Measurements from ENCODE around the gene FRMD4B. TPM values are rescaled to one million over a fixed set of nuclear protein-coding genes. Genes with fewer than 3 reads are reported as not detected.

Gene FRMD4B
- total and polyA plus RNA-seq, 2 experiments from 2014 or later, result 6.4 to 12.8 TPM

- no peak overlapping the region for H3K27ac ChIP-seq (ENCODE audit: low read depth)
- H3K4me1 Mint-ChIP-seq, result peaks cover 4% of the 10 kb centered on the region; the same call in 2 of the 3 replicates
- no peaks in the 10 kb centered on the region for H3K27me3 ChIP-seq (ENCODE audit: insufficient read depth)
- no peaks in the 10 kb centered on the region for H3K36me3 Mint-ChIP-seq (ENCODE audit: low read depth)
- H3K36me3 ChIP-seq (ENCODE audit: insufficient read depth), result no peaks in the 10 kb centered on the region
- no peaks in the 10 kb centered on the region for H3K9me3 Mint-ChIP-seq
- no peak for DNase-seq (ENCODE audit: low spot score)
- no peaks in the 10 kb centered on the region for H3K79me2 ChIP-seq (replicated peaks; ENCODE audit: insufficient read depth)
- no peak overlapping the region for H2AFZ ChIP-seq
- H4K20me1 ChIP-seq (replicated peaks; ENCODE audit: insufficient read depth), result no peaks in the 10 kb centered on the region
- ATAC-seq, result no peak
- no peaks in the 10 kb centered on the region for H3K27me3 Mint-ChIP-seq (ENCODE audit: insufficient read depth, low read depth, poor library complexity)
- H3K9me2 ChIP-seq (ENCODE audit: insufficient read depth), result no peaks in the 10 kb centered on the region
- no peak overlapping the region for H3K4me2 ChIP-seq
- H3K27ac Mint-ChIP-seq, result no peak overlapping the region
- H3K4me3 Mint-ChIP-seq, result no peak overlapping the region
- peaks cover 4% of the 10 kb centered on the region; the same call in 1 of the 2 replicates for H3K4me1 ChIP-seq (ENCODE audit: insufficient read depth)
- no peak overlapping the region for H3K4me3 ChIP-seq
- TF ChIP-seq EZH2 (IDR thresholded peaks at IDR 0.05; ENCODE audit: low read depth, unreplicated experiment) (no peak), CREB1 (CRISPR knock-in tag; IDR thresholded peaks at IDR 0.05; ENCODE audit: low read depth) (no peak), ZNF114 (CRISPR knock-in tag; IDR thresholded peaks at IDR 0.05) (no peak), ZNF331 (CRISPR knock-in tag; IDR thresholded peaks at IDR 0.05; ENCODE audit: low read depth) (no peak)
- no peaks in the 10 kb centered on the region for H3F3A ChIP-seq (replicated peaks; ENCODE audit: low read depth)
Observed at GRCh38 chr3:69319652-69320051, 66.2 kb downstream of the FRMD4B start.

GRCh38 chr3:69318410-69318809 lies 67.5 kb downstream of the FRMD4B start:
- no peak for ATAC-seq
- Histone ChIP-seq H3K9me2 (ENCODE audit: insufficient read depth) (no peaks in the 10 kb centered on the region), H3K79me2 (replicated peaks; ENCODE audit: insufficient read depth) (no peaks in the 10 kb centered on the region), H2AFZ (no peak overlapping the region), H4K20me1 (replicated peaks; ENCODE audit: insufficient read depth) (no peaks in the 10 kb centered on the region), H3F3A (replicated peaks; ENCODE audit: low read depth) (no peaks in the 10 kb centered on the region), H3K4me3 (no peak overlapping the region), H3K27ac (ENCODE audit: low read depth) (no peak overlapping the region), H3K27me3 (ENCODE audit: insufficient read depth) (no peaks in the 10 kb centered on the region), H3K4me2 (no peak overlapping the region), H3K36me3 (ENCODE audit: insufficient read depth) (no peaks in the 10 kb centered on the region), H3K4me1 (ENCODE audit: insufficient read depth) (peaks cover 4% of the 10 kb centered on the region; the same call in 1 of the 2 replicates)
- no peak overlapping the region for H3K27ac Mint-ChIP-seq
- no peak for DNase-seq (ENCODE audit: low spot score)
- no peaks in the 10 kb centered on the region for H3K36me3 Mint-ChIP-seq (ENCODE audit: low read depth)
- no peaks in the 10 kb centered on the region for H3K27me3 Mint-ChIP-seq (ENCODE audit: insufficient read depth, low read depth, poor library complexity)
- H3K4me1 Mint-ChIP-seq, result peaks cover 4% of the 10 kb centered on the region; the same call in 2 of the 3 replicates
- H3K9me3 Mint-ChIP-seq, result no peaks in the 10 kb centered on the region
- no peak overlapping the region for H3K4me3 Mint-ChIP-seq
- TF ChIP-seq ZNF331 (CRISPR knock-in tag; IDR thresholded peaks at IDR 0.05; ENCODE audit: low read depth) (no peak), JUNB (IDR thresholded peaks at IDR 0.05; ENCODE audit: unreplicated experiment) (no peak), POLR2AphosphoS5 (IDR thresholded peaks at IDR 0.05; ENCODE audit: low read depth) (no peak), STAT1 (IDR thresholded peaks at IDR 0.05; ENCODE audit: unreplicated experiment) (no peak), CTCF (conservative IDR thresholded peaks at IDR 0.05; ENCODE audit: low read depth in 2 of 2) (no peak), CREB1 (CRISPR knock-in tag; IDR thresholded peaks at IDR 0.05; ENCODE audit: low read depth) (no peak), ZNF114 (CRISPR knock-in tag; IDR thresholded peaks at IDR 0.05) (no peak), REST (IDR thresholded peaks at IDR 0.05; ENCODE audit: unreplicated experiment) (no peak), ZNF462 (CRISPR knock-in tag; IDR thresholded peaks at IDR 0.05) (no peak), EZH2 (IDR thresholded peaks at IDR 0.05; ENCODE audit: low read depth, unreplicated experiment) (no peak)
